Testis (tissue), 3 donors: Measurements from ENCODE around the gene GSTT4. TPM values are rescaled to one million over a fixed set of nuclear protein-coding genes. Genes with fewer than 3 reads are reported as not detected.
"Not testable (repeated sequence)": the region's sequence is repeated elsewhere in the genome, so short reads cannot be mapped to it uniquely, and the experiment has no call there.

Experiments
- DNase-seq: peaks from one replicate; pipeline ENCODE4 v3.0.0-alpha.2; 2019
- H3K27ac ChIP-seq, 2 donors: fragments of 200-600 bp; sonication (generic); one replicate each; pipeline ENCODE4 v1.5.1; 2019
- H3K27me3 ChIP-seq: fragments of 200-600 bp; sonication (generic); one replicate; pipeline ENCODE4 v1.5.1; 2019
- H3K36me3 ChIP-seq: fragments of 200-600 bp; sonication (generic); one replicate; pipeline ENCODE4 v1.5.1; 2017; ENCODE audit warnings: low read depth; ENCODE audit errors: missing control alignments
- H3K4me1 ChIP-seq: fragments of 200-600 bp; sonication (generic); one replicate; pipeline ENCODE4 v1.5.1; 2019
- H3K4me3 ChIP-seq, 2 donors: fragments of 200-600 bp; sonication (generic); one replicate each; pipeline ENCODE4 v1.5.1; 2017 to 2019
- H3K9me3 ChIP-seq: fragments of 200-600 bp; sonication (generic); one replicate; pipeline ENCODE4 v1.5.1; 2017
- CTCF ChIP-seq, 3 experiments: fragments of 450-650 bp in 2 of 3; fragments of 200-600 bp in 1 of 3; sonication (generic) in 1 of 3; IDR thresholded peaks; one replicate each; pipeline ENCODE4 v1.5.1; 2016 to 2019; ENCODE audit warnings: antibody characterized with exemption in 3 of 3, mild to moderate bottlenecking in 2 of 3, moderate library complexity in 1 of 3
- POLR2A ChIP-seq: fragments of 450-650 bp; IDR thresholded peaks from one replicate; pipeline ENCODE4 v1.6.1; 2017; ENCODE audit warnings: antibody characterized with exemption, mild to moderate bottlenecking, moderate library complexity
- WGBS, 2 donors: methylation state at CpG; one replicate each; pipeline ENCODE4 v1.1.5; 2018; 5-methylcytosine and 5-hydroxymethylcytosine counted together
- intact Hi-C: fragments of 100-400 bp; cut with DNase I; formaldehyde crosslinking; loops from one replicate; pipeline ENCODE4 v1.15.1; 2023; ENCODE audit warnings: low total_unique reads
- polyA plus RNA-seq: library from polyadenylated mRNA; stranded (reverse); fragments of 350-450 nt; fragmentation: Illumina TruSeq; extraction: RNeasy Lipid Tissue Mini Kit (QIAGEN cat#74804); gene quantifications from one replicate; pipeline ENCODE4 v1.2.3, GENCODE V29; 2014; ENCODE audit warnings: low read depth, low replicate concordance; ENCODE audit not compliant: insufficient read depth
- total RNA-seq, 2 donors: library from RNA; depleted of rRNA; stranded (reverse); fragments of >200 nt; gene quantifications; one replicate each; pipeline ENCODE4 v1.2.3, GENCODE V29; 2016

The GSTT4 gene
- total and polyA plus RNA-seq, 3 donors from 2014 or later = 3.0 to 22.8 (median 7.6) TPM

- no peaks in the 10 kb centered on the region for H3K27me3 ChIP-seq
- intact Hi-C loops = no loop called here
- H3K27ac ChIP-seq = no peak overlapping the region
- H3K9me3 ChIP-seq = no peaks in the 10 kb centered on the region
- no peak for TF ChIP-seq CTCF (IDR thresholded peaks at IDR 0.05)
- TF ChIP-seq POLR2A = no peak
- no peak for DNase-seq
- no peaks in the 10 kb centered on the region for H3K36me3 ChIP-seq
- H3K4me3 ChIP-seq = no peak overlapping the region
- no peaks in the 10 kb centered on the region for H3K4me1 ChIP-seq
- WGBS, 2 donors = 76 to 85% methylated on average over 2 of the region's 2 CpGs
Measured at GRCh38 chr22:24049978-24050377, 44.7 kb upstream of the GSTT4 start.

- H3K27ac ChIP-seq = no peak overlapping the region
- no peaks in the 10 kb centered on the region for H3K9me3 ChIP-seq
- DNase-seq = no peak
- no peak overlapping the region for H3K4me3 ChIP-seq
- H3K27me3 ChIP-seq = no peaks in the 10 kb centered on the region
- H3K4me1 ChIP-seq = no peaks in the 10 kb centered on the region
- TF ChIP-seq POLR2A = no peak
- TF ChIP-seq CTCF (IDR thresholded peaks at IDR 0.05) = no peak
- 88 to 93% methylated on average over 5 of the region's 5 CpGs for WGBS, 2 donors
- intact Hi-C loops = no loop called here
- H3K36me3 ChIP-seq = no peaks in the 10 kb centered on the region
Measured at GRCh38 chr22:24049211-24049610, 44.0 kb upstream of the GSTT4 start.

- H3K9me3 ChIP-seq = no peaks in the 10 kb centered on the region
- TF ChIP-seq CTCF (IDR thresholded peaks at IDR 0.05) (no peak), POLR2A (no peak)
- 85 to 94% methylated on average over 5 of the region's 5 CpGs for WGBS, 2 donors
- no peak for DNase-seq
- no peaks in the 10 kb centered on the region for H3K4me1 ChIP-seq
- no peaks in the 10 kb centered on the region for H3K36me3 ChIP-seq
- no peak overlapping the region for H3K4me3 ChIP-seq
- H3K27ac ChIP-seq = no peak overlapping the region
- intact Hi-C loops = no loop called here
- no peaks in the 10 kb centered on the region for H3K27me3 ChIP-seq
Measured at GRCh38 chr22:24046024-24046423, 40.8 kb upstream of the GSTT4 start.

GRCh38 chr22:24043958-24044357 is 38.7 kb upstream of the GSTT4 start:
- intact Hi-C loops = no loop called here
- WGBS, 2 donors = 85 to 96% methylated on average over 4 of the region's 4 CpGs
- Histone ChIP-seq H3K27ac (no peak overlapping the region), H3K4me3 (no peak overlapping the region), H3K4me1 (no peaks in the 10 kb centered on the region), H3K36me3 (no peaks in the 10 kb centered on the region), H3K27me3 (no peaks in the 10 kb centered on the region), H3K9me3 (no peaks in the 10 kb centered on the region)
- no peak for DNase-seq
- no peak for TF ChIP-seq POLR2A
- TF ChIP-seq CTCF (IDR thresholded peaks at IDR 0.05) = no peak

GRCh38 chr22:24043465-24043864 is 38.2 kb upstream of the GSTT4 start:
- intact Hi-C loops, H3K9me3 ChIP-seq, H3K4me3 ChIP-seq, H3K36me3 ChIP-seq, H3K27ac ChIP-seq, DNase-seq, H3K4me1 ChIP-seq, H3K27me3 ChIP-seq: not testable (repeated sequence)
- 87 to 92% methylated on average over 5 of the region's 5 CpGs for WGBS, 2 donors
